Ishikawa (cell line): ENCODE data around the gene SOX5.

Experiments
- CEBPB ChIP-seq: IDR thresholded peaks from 2 replicates; pipeline ENCODE4 v1.6.1; 2012
- CREB1 ChIP-seq: IDR thresholded peaks from 2 replicates; pipeline ENCODE4 v1.6.1; 2012; ENCODE audit warnings: low read depth
- EGR1 ChIP-seq: IDR thresholded peaks from 2 replicates; pipeline ENCODE4 v1.6.1; 2012
- EP300 ChIP-seq: IDR thresholded peaks from 2 replicates; pipeline ENCODE4 v1.6.1; 2012; ENCODE audit warnings: borderline replicate concordance
- FOXM1 ChIP-seq: IDR thresholded peaks from 2 replicates; pipeline ENCODE4 v1.6.1; 2012; ENCODE audit warnings: low read depth, borderline replicate concordance
- NFIC ChIP-seq: IDR thresholded peaks from 2 replicates; pipeline ENCODE4 v1.6.1; 2012
- RAD21 ChIP-seq: IDR thresholded peaks from 2 replicates; pipeline ENCODE4 v1.6.1; 2012; ENCODE audit warnings: low read depth
- TAF1 ChIP-seq: IDR thresholded peaks from 2 replicates; pipeline ENCODE4 v1.6.1; 2012; ENCODE audit warnings: low read depth, mild to moderate bottlenecking
- TCF12 ChIP-seq: IDR thresholded peaks from 2 replicates; pipeline ENCODE4 v1.6.1; 2012; ENCODE audit warnings: low read depth
- TEAD4 ChIP-seq: IDR thresholded peaks from 2 replicates; pipeline ENCODE4 v1.6.1; 2012
- YY1 ChIP-seq: IDR thresholded peaks from 2 replicates; pipeline ENCODE4 v1.6.1; 2012; ENCODE audit warnings: low read depth
- ZBTB7A ChIP-seq: IDR thresholded peaks from 2 replicates; pipeline ENCODE4 v1.6.1; 2012; ENCODE audit warnings: low read depth
- TF ChIP-seq, protein P1 (sequence below): IDR thresholded peaks from 2 replicates; pipeline ENCODE4 v1.6.1; 2012
- TF ChIP-seq, protein P2 (sequence below): IDR thresholded peaks from 2 replicates; pipeline ENCODE4 v1.6.1; 2012; ENCODE audit warnings: low read depth, mild to moderate bottlenecking
- TF ChIP-seq, protein P3 (sequence below): IDR thresholded peaks from 2 replicates; pipeline ENCODE4 v1.6.1; 2012

Gene SOX5

DNA sequence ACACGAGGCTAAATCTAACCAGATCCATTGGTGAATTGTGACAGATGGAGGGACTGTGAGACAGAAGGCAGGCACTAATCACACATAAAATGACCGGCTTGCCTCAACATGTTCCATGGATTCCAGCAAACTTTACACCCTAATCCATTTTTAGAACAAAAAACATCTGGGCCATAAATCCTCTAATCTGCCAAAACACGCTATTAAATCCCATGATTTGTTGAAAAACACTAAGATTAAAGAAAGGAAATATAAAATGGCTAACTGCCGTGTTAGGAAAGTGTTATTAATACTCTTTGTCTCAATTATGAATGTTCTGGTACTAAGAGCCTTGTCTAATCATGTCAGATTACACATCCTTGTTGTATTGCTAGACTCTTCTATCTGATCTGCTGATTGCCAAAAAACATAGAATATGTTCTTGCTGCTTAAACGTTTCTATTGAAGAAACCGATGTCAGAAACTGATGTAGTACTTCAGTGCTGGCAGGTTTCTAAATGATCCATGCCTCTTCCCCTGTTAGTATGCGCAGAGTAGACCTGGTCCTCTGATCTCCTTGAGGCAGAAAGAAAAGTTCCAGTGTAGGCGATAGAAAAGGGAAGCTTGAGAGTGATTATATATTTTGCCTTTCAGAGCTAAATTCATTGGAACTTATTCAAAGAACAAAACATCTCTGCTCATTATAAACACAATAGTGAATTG, 384.9 kb downstream of the SOX5 start:
- TF ChIP-seq, protein P1, sequence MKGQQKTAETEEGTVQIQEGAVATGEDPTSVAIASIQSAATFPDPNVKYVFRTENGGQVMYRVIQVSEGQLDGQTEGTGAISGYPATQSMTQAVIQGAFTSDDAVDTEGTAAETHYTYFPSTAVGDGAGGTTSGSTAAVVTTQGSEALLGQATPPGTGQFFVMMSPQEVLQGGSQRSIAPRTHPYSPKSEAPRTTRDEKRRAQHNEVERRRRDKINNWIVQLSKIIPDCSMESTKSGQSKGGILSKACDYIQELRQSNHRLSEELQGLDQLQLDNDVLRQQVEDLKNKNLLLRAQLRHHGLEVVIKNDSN = no peak
- TF ChIP-seq CEBPB = no peak
- no peak for TF ChIP-seq NFIC
- TF ChIP-seq, protein P2, sequence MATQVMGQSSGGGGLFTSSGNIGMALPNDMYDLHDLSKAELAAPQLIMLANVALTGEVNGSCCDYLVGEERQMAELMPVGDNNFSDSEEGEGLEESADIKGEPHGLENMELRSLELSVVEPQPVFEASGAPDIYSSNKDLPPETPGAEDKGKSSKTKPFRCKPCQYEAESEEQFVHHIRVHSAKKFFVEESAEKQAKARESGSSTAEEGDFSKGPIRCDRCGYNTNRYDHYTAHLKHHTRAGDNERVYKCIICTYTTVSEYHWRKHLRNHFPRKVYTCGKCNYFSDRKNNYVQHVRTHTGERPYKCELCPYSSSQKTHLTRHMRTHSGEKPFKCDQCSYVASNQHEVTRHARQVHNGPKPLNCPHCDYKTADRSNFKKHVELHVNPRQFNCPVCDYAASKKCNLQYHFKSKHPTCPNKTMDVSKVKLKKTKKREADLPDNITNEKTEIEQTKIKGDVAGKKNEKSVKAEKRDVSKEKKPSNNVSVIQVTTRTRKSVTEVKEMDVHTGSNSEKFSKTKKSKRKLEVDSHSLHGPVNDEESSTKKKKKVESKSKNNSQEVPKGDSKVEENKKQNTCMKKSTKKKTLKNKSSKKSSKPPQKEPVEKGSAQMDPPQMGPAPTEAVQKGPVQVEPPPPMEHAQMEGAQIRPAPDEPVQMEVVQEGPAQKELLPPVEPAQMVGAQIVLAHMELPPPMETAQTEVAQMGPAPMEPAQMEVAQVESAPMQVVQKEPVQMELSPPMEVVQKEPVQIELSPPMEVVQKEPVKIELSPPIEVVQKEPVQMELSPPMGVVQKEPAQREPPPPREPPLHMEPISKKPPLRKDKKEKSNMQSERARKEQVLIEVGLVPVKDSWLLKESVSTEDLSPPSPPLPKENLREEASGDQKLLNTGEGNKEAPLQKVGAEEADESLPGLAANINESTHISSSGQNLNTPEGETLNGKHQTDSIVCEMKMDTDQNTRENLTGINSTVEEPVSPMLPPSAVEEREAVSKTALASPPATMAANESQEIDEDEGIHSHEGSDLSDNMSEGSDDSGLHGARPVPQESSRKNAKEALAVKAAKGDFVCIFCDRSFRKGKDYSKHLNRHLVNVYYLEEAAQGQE = no peak
- no peak for TF ChIP-seq EGR1
- TF ChIP-seq YY1 = no peak
- no peak for TF ChIP-seq TAF1
- no peak for TF ChIP-seq FOXM1
- TF ChIP-seq ZBTB7A = no peak
- TF ChIP-seq EP300 = no peak
- TF ChIP-seq CREB1 = no peak
- TF ChIP-seq, protein P3, sequence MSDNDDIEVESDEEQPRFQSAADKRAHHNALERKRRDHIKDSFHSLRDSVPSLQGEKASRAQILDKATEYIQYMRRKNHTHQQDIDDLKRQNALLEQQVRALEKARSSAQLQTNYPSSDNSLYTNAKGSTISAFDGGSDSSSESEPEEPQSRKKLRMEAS = no peak
- TF ChIP-seq TCF12 = no peak
- no peak for TF ChIP-seq RAD21
- TF ChIP-seq TEAD4 = no peak

DNA sequence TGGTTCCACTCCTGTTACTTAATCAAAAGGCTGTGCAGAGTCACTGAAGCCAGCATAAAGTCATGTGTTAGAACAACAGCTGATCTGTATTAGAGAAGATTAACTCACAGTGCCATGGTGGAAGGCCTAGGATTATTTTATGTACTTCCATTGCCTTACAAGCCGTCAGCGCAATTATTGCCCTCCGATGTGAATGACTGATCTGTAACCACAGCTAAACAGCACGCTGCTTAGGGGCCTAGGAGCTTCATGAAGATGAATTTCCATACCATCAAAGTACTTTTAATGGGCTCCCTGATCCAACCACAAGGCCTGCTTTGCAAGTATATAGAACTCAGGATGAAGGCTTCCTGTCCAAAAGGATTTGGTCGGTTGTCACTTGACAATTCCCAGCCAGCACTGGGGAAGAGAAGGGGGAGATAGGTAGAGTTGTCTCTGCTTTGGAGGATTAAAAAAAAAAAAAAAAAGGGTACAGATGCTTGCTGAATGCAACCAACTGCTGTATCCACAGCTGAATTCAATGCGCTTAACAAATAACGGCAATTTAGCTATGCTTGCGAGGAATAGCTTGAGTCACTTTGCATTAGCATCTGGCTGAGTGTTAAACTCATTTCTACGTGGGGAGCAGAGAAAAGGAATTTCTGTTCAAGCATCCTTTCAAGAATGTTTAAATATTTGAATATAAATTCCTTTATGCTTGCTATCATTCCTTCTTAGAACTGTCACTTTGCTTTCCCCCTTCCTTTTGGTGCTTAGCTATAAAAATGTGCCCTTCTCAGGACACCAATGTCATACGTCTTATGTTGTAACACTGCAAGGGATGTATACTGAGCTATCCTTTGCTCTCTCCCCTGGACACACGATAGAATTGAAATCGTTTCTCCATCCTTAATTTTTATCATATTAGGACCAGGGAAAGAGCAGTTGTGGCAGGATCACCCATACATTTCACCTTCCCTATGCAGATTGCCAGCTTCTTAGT, 387.8 kb downstream of the SOX5 start:
- TF ChIP-seq, protein P1 = no peak
- TF ChIP-seq EGR1 (no peak), CREB1 (no peak), RAD21 (no peak), TEAD4 (no peak), FOXM1 (no peak), TCF12 (no peak), ZBTB7A (no peak)
- TF ChIP-seq, protein P3 = no peak

DNA sequence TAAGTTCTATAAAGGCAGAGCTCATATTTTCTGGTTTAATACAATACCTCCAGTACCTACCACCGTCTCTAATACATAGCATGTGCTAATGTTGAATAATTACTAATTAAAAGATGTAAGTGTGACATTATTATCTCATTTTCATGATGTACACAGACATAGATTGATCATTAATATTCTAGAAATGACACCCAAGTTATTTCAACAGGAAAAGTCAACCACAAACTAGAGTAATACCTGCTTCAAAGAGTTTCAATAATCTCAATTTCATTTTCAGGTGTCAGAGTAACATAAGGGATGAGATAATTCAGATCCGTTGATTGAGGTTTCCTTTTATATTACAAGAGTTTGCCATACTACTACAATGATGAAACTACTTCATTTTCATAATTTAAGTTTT, 388.9 kb downstream of the SOX5 start:
- no peak for TF ChIP-seq EGR1
- TF ChIP-seq, protein P1 = no peak
- no peak for TF ChIP-seq TAF1
- no peak for TF ChIP-seq CREB1
- no peak for TF ChIP-seq CEBPB
- no peak for TF ChIP-seq FOXM1
- TF ChIP-seq, protein P2 = no peak

DNA sequence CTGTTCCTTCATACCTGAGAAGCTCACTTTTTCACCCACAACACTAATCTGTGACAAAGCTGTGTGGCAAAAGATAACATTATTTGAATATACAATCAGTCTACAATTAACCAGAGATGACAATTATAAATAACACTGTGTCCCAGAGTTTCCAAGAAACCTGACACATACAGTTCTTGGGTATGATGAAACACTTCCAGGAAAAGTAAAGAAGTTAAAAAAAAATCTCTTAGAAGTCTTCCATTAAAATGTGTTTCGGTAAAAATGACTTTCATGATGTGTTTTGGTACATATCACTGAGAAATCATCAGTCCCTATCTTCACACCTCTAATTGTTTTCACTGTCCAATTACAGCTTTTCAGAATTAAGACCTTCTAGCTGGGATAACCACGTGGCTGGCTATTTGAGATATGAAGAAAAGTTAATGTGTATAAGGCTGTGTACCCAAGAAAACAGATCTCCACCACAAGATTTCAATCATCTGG, 390.2 kb downstream of the SOX5 start:
- TF ChIP-seq CEBPB (no peak), FOXM1 (no peak), TEAD4 (no peak), CREB1 (no peak), EP300 (no peak)
- TF ChIP-seq, protein P1 = no peak
